H9 (cell line): ENCODE data around the gene SERPING1. TPM values are rescaled to one million over a fixed set of nuclear protein-coding genes. Genes with fewer than 3 reads are reported as not detected.

ENCODE experiments used
- DNase-seq: peaks from one replicate; pipeline ENCODE4 v3.0.0-alpha.2; 2017
- H2AFZ ChIP-seq: one replicate; pipeline ENCODE4 v1.6.1; 2013; ENCODE audit warnings: mild to moderate bottlenecking, low read length, control low read depth, moderate library complexity
- H2AK5ac ChIP-seq: 2 replicates; pipeline ENCODE4 v1.6.1; 2013; ENCODE audit warnings: low read length, control low read depth, mixed read lengths; ENCODE audit not compliant: insufficient read length
- H2BK120ac ChIP-seq: one replicate; pipeline ENCODE4 v1.6.1; 2013; ENCODE audit warnings: low read depth, mild to moderate bottlenecking, low read length, control low read depth, inconsistent platforms; ENCODE audit not compliant: poor library complexity, severe bottlenecking
- H2BK12ac ChIP-seq: 2 replicates; pipeline ENCODE4 v1.6.1; 2013; ENCODE audit warnings: low read length, control low read depth, mixed read lengths, low read depth; ENCODE audit not compliant: insufficient read length
- H2BK15ac ChIP-seq: 2 replicates; pipeline ENCODE4 v1.6.1; 2013; ENCODE audit warnings: low read depth, low read length, control low read depth
- H2BK20ac ChIP-seq: one replicate; pipeline ENCODE4 v1.6.1; 2013; ENCODE audit warnings: low read depth, mild to moderate bottlenecking, low read length, control low read depth, inconsistent platforms; ENCODE audit not compliant: poor library complexity, severe bottlenecking
- H2BK5ac ChIP-seq: 2 replicates; pipeline ENCODE4 v1.6.1; 2013; ENCODE audit warnings: low read length, control low read depth, mixed read lengths; ENCODE audit not compliant: insufficient read length
- H3K14ac ChIP-seq: 2 replicates; pipeline ENCODE4 v1.6.1; 2013; ENCODE audit warnings: low read length, control low read depth; ENCODE audit not compliant: insufficient read depth
- H3K18ac ChIP-seq: 2 replicates; pipeline ENCODE4 v1.6.1; 2013; ENCODE audit warnings: low read depth, mild to moderate bottlenecking, mixed read lengths, low read length, control low read depth; ENCODE audit not compliant: insufficient read length
- H3K23ac ChIP-seq: 2 replicates; pipeline ENCODE4 v1.6.1; 2013; ENCODE audit warnings: low read length, control low read depth, mixed read lengths, low read depth; ENCODE audit not compliant: insufficient read length
- H3K23me2 ChIP-seq: 2 replicates; pipeline ENCODE4 v1.6.1; 2013; ENCODE audit warnings: low read depth, mild to moderate bottlenecking, mixed read lengths, low read length, control low read depth; ENCODE audit not compliant: insufficient read length, poor library complexity, severe bottlenecking
- H3K27ac ChIP-seq: 2 replicates; pipeline ENCODE4 v1.5.1; 2013; ENCODE audit warnings: low read length, control low read depth, mixed read lengths, low read depth; ENCODE audit not compliant: insufficient read length
- H3K27me3 ChIP-seq: 2 replicates; pipeline ENCODE4 v1.6.1; 2013; ENCODE audit warnings: low read length, control low read depth, inconsistent platforms; ENCODE audit not compliant: insufficient read depth
- H3K4ac ChIP-seq: 2 replicates; pipeline ENCODE4 v1.6.1; 2013; ENCODE audit warnings: low read depth, mild to moderate bottlenecking, control low read depth, inconsistent platforms, low read length, moderate library complexity
- H3K4me1 ChIP-seq: 2 replicates; pipeline ENCODE4 v1.6.1; 2013; ENCODE audit warnings: low read length, control low read depth, inconsistent platforms; ENCODE audit not compliant: insufficient read depth
- H3K4me2 ChIP-seq: 2 replicates; pipeline ENCODE4 v1.6.1; 2013; ENCODE audit warnings: low read length, control low read depth, mixed read lengths; ENCODE audit not compliant: insufficient read length, insufficient read depth
- H3K56ac ChIP-seq: 2 replicates; pipeline ENCODE4 v1.6.1; 2013; ENCODE audit warnings: low read depth, mild to moderate bottlenecking, mixed read lengths, low read length, control low read depth; ENCODE audit not compliant: insufficient read length
- H3K79me1 ChIP-seq: 2 replicates; pipeline ENCODE4 v1.6.1; 2013; ENCODE audit warnings: low read depth, mild to moderate bottlenecking, moderate library complexity, low read length, control low read depth, inconsistent platforms; ENCODE audit not compliant: insufficient read depth, poor library complexity, severe bottlenecking
- H3K79me2 ChIP-seq: 2 replicates; pipeline ENCODE4 v1.6.1; 2013; ENCODE audit warnings: low read length, control low read depth, inconsistent platforms; ENCODE audit not compliant: insufficient read depth
- H3K9ac ChIP-seq: 2 replicates; pipeline ENCODE4 v1.6.1; 2013; ENCODE audit warnings: low read length, control low read depth, mixed read lengths; ENCODE audit not compliant: insufficient read length; ENCODE audit errors: extremely low read depth
- H3K9me3 ChIP-seq: one replicate; pipeline ENCODE4 v1.6.1; 2013; ENCODE audit warnings: low read depth, low read length, inconsistent platforms; ENCODE audit not compliant: control insufficient read depth
- H3T11ph ChIP-seq: one replicate; pipeline ENCODE4 v1.6.1; 2013; ENCODE audit warnings: mild to moderate bottlenecking, low read length, control low read depth, inconsistent platforms
- H4K20me1 ChIP-seq: one replicate; pipeline ENCODE4 v1.6.1; 2013; ENCODE audit not compliant: control insufficient read depth, insufficient read length, insufficient read depth
- H4K5ac ChIP-seq: 2 replicates; pipeline ENCODE4 v1.6.1; 2013; ENCODE audit warnings: low read depth, mild to moderate bottlenecking, mixed read lengths, low read length, control low read depth; ENCODE audit not compliant: insufficient read length
- H4K8ac ChIP-seq: replicated peaks from 2 replicates; pipeline ENCODE4 v1.6.1; 2013; ENCODE audit warnings: low read length, control low read depth, mixed read lengths, low read depth; ENCODE audit not compliant: insufficient read length
- H4K91ac ChIP-seq: 2 replicates; pipeline ENCODE4 v1.6.1; 2013; ENCODE audit warnings: low read depth, mild to moderate bottlenecking, moderate library complexity, mixed read lengths, low read length, control low read depth; ENCODE audit not compliant: insufficient read length
- H3K27ac Mint-ChIP-seq, 3 experiments: 2 replicates in 2 of 3; 3 replicates in 1 of 3; pipeline ENCODE4 v1.8.0; 2020 to 2021; ENCODE audit warnings: mixed read lengths in 3 of 3, mild to moderate bottlenecking in 1 of 3, moderate library complexity in 1 of 3
- H3K27me3 Mint-ChIP-seq: 2 replicates; pipeline ENCODE4 v1.8.0; 2021; ENCODE audit warnings: low read depth, mild to moderate bottlenecking, moderate library complexity, mixed read lengths
- H3K36me3 Mint-ChIP-seq, 3 experiments: 2 replicates in 2 of 3; 3 replicates in 1 of 3; pipeline ENCODE4 v1.8.0; 2020 to 2021; ENCODE audit warnings: low read depth in 3 of 3, mixed read lengths in 3 of 3; ENCODE audit not compliant: insufficient read depth in 1 of 3
- H3K4me1 Mint-ChIP-seq, 2 experiments: 2 replicates each; pipeline ENCODE4 v1.8.0; 2020; ENCODE audit warnings: mixed read lengths in 2 of 2
- H3K4me3 Mint-ChIP-seq, 2 experiments: 2 replicates in 1 of 2; 3 replicates in 1 of 2; pipeline ENCODE4 v1.8.0; 2020 to 2021; ENCODE audit warnings: mild to moderate bottlenecking in 2 of 2, mixed read lengths in 2 of 2, moderate library complexity in 1 of 2
- H3K9me3 Mint-ChIP-seq, 2 experiments: 2 replicates in 1 of 2; 3 replicates in 1 of 2; pipeline ENCODE4 v1.8.0; 2020; ENCODE audit warnings: mild to moderate bottlenecking in 2 of 2, mixed read lengths in 2 of 2, moderate library complexity in 1 of 2
- WGBS: extraction: QIAGEN DNeasy Blood & Tissue Kit; methylation state at CpG from one replicate; pipeline ENCODE4 v1.1.7; 2013; ENCODE audit warnings: missing lambda C conversion rate, low lambda C conversion rate, mixed read lengths; ENCODE audit not compliant: insufficient read length; ENCODE audit errors: extremely low coverage; 5-methylcytosine and 5-hydroxymethylcytosine counted together
- total RNA-seq: library from RNA; stranded (reverse); gene quantifications from 2 replicates; pipeline ENCODE4 v1.2.1, GENCODE V29; 2021
- TF ChIP-seq, protein P1 (sequence below): fragments of 200-600 bp; sonication (generic); conservative IDR thresholded peaks from 3 replicates; pipeline ENCODE4 v1.8.0; 2021; ENCODE audit warnings: antibody characterized with exemption, mild to moderate bottlenecking

The SERPING1 gene
- total RNA-seq, 1 experiment from 2014 or later: 35.2 TPM

DNA sequence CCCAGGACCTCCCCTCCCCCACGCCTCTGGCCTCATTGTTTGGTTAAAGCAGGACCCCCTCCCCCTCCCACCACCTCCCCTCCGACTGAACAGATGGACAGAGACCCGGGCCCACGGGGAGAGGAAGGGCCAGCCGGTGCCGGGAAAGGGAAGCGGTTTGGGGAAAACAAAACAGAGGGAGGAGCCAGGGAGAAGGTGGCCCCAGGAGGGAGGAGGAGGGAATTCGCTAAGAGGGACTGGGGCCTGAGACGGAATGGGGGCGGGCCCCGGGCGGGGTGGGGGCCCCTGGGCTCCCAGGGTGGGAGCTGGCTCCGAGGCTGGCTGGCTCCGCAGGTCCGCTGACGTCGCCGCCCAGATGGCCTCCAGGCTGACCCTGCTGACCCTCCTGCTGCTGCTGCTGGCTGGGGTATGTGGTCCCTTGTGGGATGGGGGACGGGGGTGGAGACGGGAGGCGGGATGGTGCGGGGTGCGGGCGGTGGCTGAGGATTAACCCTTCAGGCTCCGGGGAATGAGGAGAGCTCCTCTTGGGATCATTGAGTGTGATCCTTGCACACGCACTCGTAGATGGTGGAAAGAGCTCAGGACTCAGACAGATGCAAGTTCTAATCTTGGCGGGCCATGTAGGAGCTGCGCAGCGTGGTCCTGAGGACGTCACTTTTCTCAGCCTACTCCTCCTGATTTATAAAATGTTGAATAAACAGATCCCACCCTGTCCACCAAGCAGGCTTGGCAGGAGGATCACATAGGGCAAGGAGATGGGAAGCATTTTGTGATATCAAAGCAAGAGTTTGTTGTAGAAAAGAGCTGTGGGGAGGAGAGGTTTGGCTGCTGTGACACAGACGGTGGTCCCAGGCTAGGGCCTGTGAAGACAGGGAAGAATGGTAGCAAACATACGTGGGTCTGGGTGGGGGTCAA lies 688 bp downstream of the SERPING1 start:
- TF ChIP-seq, protein P1, sequence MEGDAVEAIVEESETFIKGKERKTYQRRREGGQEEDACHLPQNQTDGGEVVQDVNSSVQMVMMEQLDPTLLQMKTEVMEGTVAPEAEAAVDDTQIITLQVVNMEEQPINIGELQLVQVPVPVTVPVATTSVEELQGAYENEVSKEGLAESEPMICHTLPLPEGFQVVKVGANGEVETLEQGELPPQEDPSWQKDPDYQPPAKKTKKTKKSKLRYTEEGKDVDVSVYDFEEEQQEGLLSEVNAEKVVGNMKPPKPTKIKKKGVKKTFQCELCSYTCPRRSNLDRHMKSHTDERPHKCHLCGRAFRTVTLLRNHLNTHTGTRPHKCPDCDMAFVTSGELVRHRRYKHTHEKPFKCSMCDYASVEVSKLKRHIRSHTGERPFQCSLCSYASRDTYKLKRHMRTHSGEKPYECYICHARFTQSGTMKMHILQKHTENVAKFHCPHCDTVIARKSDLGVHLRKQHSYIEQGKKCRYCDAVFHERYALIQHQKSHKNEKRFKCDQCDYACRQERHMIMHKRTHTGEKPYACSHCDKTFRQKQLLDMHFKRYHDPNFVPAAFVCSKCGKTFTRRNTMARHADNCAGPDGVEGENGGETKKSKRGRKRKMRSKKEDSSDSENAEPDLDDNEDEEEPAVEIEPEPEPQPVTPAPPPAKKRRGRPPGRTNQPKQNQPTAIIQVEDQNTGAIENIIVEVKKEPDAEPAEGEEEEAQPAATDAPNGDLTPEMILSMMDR: no peak
- no peak overlapping the region for H4K8ac ChIP-seq
- peak overlapping the region; percentile 11 for H3K18ac ChIP-seq
- no peak overlapping the region for H2BK12ac ChIP-seq
- H4K91ac ChIP-seq: no peak overlapping the region
- H3K27ac ChIP-seq: no peak overlapping the region
- no peaks in the 10 kb centered on the region for H3K27me3 ChIP-seq
- peaks cover 8% of the 10 kb centered on the region for H3K23me2 ChIP-seq
- H3K14ac ChIP-seq: peak overlapping the region; percentile 53; the same call in 1 of the 2 replicates
- no peaks in the 10 kb centered on the region for H3K79me1 ChIP-seq
- H3K36me3 Mint-ChIP-seq: peaks cover 15 to 30% (median 16%) of the 10 kb centered on the region in 3 experiments; a peak in 6 of 7 replicates
- peak overlapping the region; percentile 19 to 98 (median 97); a peak in 5 of 7 replicates for H3K27ac Mint-ChIP-seq
- peak overlapping the region; percentile 27 for H3K9ac ChIP-seq
- H3K4me1 Mint-ChIP-seq: peaks cover 24 to 58% of the 10 kb centered on the region in 2 experiments
- no peak overlapping the region for H3T11ph ChIP-seq
- no peaks in the 10 kb centered on the region for H3K27me3 Mint-ChIP-seq
- no peak overlapping the region for H2AFZ ChIP-seq
- DNase-seq: peak; percentile 94
- peak overlapping the region; percentile 57 for H3K4me2 ChIP-seq
- no peaks in the 10 kb centered on the region for H4K20me1 ChIP-seq
- H3K4me3 Mint-ChIP-seq: peak overlapping the region; percentile 70 to 79
- WGBS: no CpG with 5 or more reads among the region's 33 CpGs
- no peaks in the 10 kb centered on the region for H3K9me3 ChIP-seq
- H3K56ac ChIP-seq: no peak overlapping the region
- H2BK15ac ChIP-seq: no peak overlapping the region
- peaks cover 4% of the 10 kb centered on the region; the same call in 1 of the 2 replicates for H3K4me1 ChIP-seq
- no peak overlapping the region for H2BK120ac ChIP-seq
- H2AK5ac ChIP-seq: no peak overlapping the region
- no peak overlapping the region for H4K5ac ChIP-seq
- H3K79me2 ChIP-seq: no peaks in the 10 kb centered on the region
- H3K23ac ChIP-seq: no peak overlapping the region
- no peaks in the 10 kb centered on the region for H3K9me3 Mint-ChIP-seq
- no peak overlapping the region for H2BK5ac ChIP-seq
- no peak overlapping the region for H3K4ac ChIP-seq
- H2BK20ac ChIP-seq: no peak overlapping the region
